Neural crest cell (in vitro differentiated cells): ENCODE results near the gene UNC45A. TPM values are rescaled to one million over a fixed set of nuclear protein-coding genes. Genes with fewer than 3 reads are reported as not detected.
"Not testable (repeated sequence)": the region's sequence is repeated elsewhere in the genome, so short reads cannot be mapped to it uniquely, and the experiment has no call there.

Experiments used
- DNase-seq: peaks from one replicate; pipeline ENCODE4 v3.0.0; 2021; ENCODE audit warnings: low read depth, mixed read lengths, low spot score
- H3K27ac Mint-ChIP-seq: one replicate; pipeline ENCODE4 v1.8.0; 2021; ENCODE audit warnings: mild to moderate bottlenecking, mixed read lengths; ENCODE audit not compliant: unreplicated experiment
- H3K27me3 Mint-ChIP-seq: 2 replicates; pipeline ENCODE4 v1.8.0; 2021; ENCODE audit warnings: low read depth, mild to moderate bottlenecking, mixed read lengths
- H3K36me3 Mint-ChIP-seq: 2 replicates; pipeline ENCODE4 v1.8.0; 2021; ENCODE audit warnings: low read depth, mild to moderate bottlenecking, mixed read lengths
- H3K4me1 Mint-ChIP-seq: 2 replicates; pipeline ENCODE4 v1.8.0; 2021; ENCODE audit warnings: mixed read lengths
- H3K4me3 Mint-ChIP-seq: one replicate; pipeline ENCODE4 v1.8.0; 2021; ENCODE audit warnings: mild to moderate bottlenecking, mixed read lengths
- H3K9me3 Mint-ChIP-seq: 2 replicates; pipeline ENCODE4 v1.8.0; 2021; ENCODE audit warnings: mixed read lengths
- CTCF ChIP-seq: fragments of 200-600 bp; sonication (generic); conservative IDR thresholded peaks from 2 replicates; pipeline ENCODE4 v1.5.0; 2021; ENCODE audit warnings: antibody characterized with exemption, mild to moderate bottlenecking
- total RNA-seq: library from RNA; stranded (reverse); gene quantifications from 2 replicates; pipeline ENCODE4 v1.2.1, GENCODE V29; 2021

The UNC45A gene
- total RNA-seq, 1 donor from 2014 or later, result 65.4 TPM

- no peak overlapping the region for H3K4me3 Mint-ChIP-seq
- H3K36me3 Mint-ChIP-seq, result peaks cover 6% of the 10 kb centered on the region
- TF ChIP-seq CTCF, result no peak
- H3K27ac Mint-ChIP-seq, result no peak overlapping the region
- H3K9me3 Mint-ChIP-seq, result no peaks in the 10 kb centered on the region
- H3K27me3 Mint-ChIP-seq, result no peaks in the 10 kb centered on the region
- DNase-seq, result no peak
- H3K4me1 Mint-ChIP-seq, result no peaks in the 10 kb centered on the region
These were observed 16.9 kb upstream of the UNC45A start for GRCh38 chr15:90918034-90918788.

- peaks cover 6% of the 10 kb centered on the region for H3K36me3 Mint-ChIP-seq
- TF ChIP-seq CTCF, result no peak
- no peaks in the 10 kb centered on the region for H3K27me3 Mint-ChIP-seq
- H3K27ac Mint-ChIP-seq, result no peak overlapping the region
- DNase-seq, result no peak
- H3K4me1 Mint-ChIP-seq, result no peaks in the 10 kb centered on the region
- H3K4me3 Mint-ChIP-seq, result no peak overlapping the region
- H3K9me3 Mint-ChIP-seq, result no peaks in the 10 kb centered on the region
These were observed 16.2 kb upstream of the UNC45A start for GRCh38 chr15:90918835-90919234.

- TF ChIP-seq CTCF, result no peak
- peaks cover 4% of the 10 kb centered on the region for H3K36me3 Mint-ChIP-seq
- H3K4me3 Mint-ChIP-seq, result no peak overlapping the region
- H3K9me3 Mint-ChIP-seq, result no peaks in the 10 kb centered on the region
- H3K4me1 Mint-ChIP-seq, result no peaks in the 10 kb centered on the region
- no peak overlapping the region for H3K27ac Mint-ChIP-seq
- DNase-seq, result no peak
- no peaks in the 10 kb centered on the region for H3K27me3 Mint-ChIP-seq
These were observed 13.2 kb upstream of the UNC45A start for GRCh38 chr15:90921887-90922286.

- not testable (repeated sequence) for H3K4me1 Mint-ChIP-seq, H3K36me3 Mint-ChIP-seq, H3K27me3 Mint-ChIP-seq, H3K9me3 Mint-ChIP-seq, H3K4me3 Mint-ChIP-seq, DNase-seq, H3K27ac Mint-ChIP-seq
These were observed 12.3 kb upstream of the UNC45A start for GRCh38 chr15:90922712-90923322.

GRCh38 chr15:90924375-90924774, 10.7 kb upstream of the UNC45A start:
- H3K36me3 Mint-ChIP-seq, result peaks cover 4% of the 10 kb centered on the region
- no peaks in the 10 kb centered on the region for H3K27me3 Mint-ChIP-seq

DNA sequence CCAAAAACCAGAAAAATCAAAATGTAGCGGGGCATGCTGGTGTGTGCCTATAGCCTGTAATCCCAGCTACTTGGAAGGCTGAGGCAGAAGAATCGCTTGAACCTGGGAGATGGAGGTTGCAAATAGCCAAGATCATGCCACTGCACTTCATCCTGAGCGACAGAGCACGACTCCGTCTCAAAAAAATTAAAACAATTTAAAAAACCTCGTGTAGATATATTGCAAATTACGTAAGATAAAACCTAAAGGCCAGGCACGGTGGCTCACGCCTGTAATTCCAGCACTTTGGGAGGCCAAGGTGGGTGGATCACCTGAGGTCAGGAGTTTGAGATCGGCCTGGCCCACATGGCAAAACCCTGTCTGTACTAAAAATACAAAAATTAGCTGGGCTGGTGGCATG, 8.3 kb upstream of the UNC45A start:
- H3K27ac Mint-ChIP-seq, H3K4me1 Mint-ChIP-seq, H3K36me3 Mint-ChIP-seq, H3K9me3 Mint-ChIP-seq, DNase-seq, H3K27me3 Mint-ChIP-seq, H3K4me3 Mint-ChIP-seq: not testable (repeated sequence)

More at GRCh38 chr15:90924375-90924774, 10.7 kb upstream of the UNC45A start:
- no peak for TF ChIP-seq CTCF
- no peak overlapping the region for H3K4me3 Mint-ChIP-seq
- no peaks in the 10 kb centered on the region for H3K4me1 Mint-ChIP-seq
- H3K9me3 Mint-ChIP-seq, result no peaks in the 10 kb centered on the region
- DNase-seq, result no peak
- H3K27ac Mint-ChIP-seq, result no peak overlapping the region

DNA sequence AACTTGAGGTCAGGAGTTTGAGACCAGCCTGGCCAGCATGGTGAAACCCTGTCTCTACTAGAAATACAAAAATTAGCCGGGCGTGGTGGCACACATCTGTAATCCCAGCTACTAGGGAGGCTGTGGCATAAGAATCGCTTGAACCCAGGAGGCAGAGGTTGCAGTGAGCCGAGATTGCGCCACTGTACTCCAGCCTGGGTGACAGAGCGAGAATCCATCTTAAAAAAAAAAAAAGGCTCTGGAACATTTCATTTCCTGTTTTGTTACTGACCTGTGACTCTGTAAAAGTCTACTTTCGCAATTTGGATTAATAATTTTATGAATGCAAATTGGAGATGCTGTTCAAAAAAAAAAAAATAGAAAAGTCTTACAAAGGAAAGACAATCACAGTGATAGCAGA, 7.0 kb upstream of the UNC45A start:
- H3K4me3 Mint-ChIP-seq, H3K36me3 Mint-ChIP-seq, H3K9me3 Mint-ChIP-seq, DNase-seq, H3K27ac Mint-ChIP-seq, H3K27me3 Mint-ChIP-seq: not testable (repeated sequence)
- H3K4me1 Mint-ChIP-seq, result peaks cover 13% of the 10 kb centered on the region
